H9 (cell line): Measurements from ENCODE around the gene SIK2. TPM values are rescaled to one million over a fixed set of nuclear protein-coding genes. Genes with fewer than 3 reads are reported as not detected.

Source experiments
- DNase-seq: peaks from one replicate; pipeline ENCODE4 v3.0.0-alpha.2; 2017
- H2AFZ ChIP-seq: one replicate; pipeline ENCODE4 v1.6.1; 2013; ENCODE audit warnings: mild to moderate bottlenecking, low read length, control low read depth, moderate library complexity
- H2AK5ac ChIP-seq: 2 replicates; pipeline ENCODE4 v1.6.1; 2013; ENCODE audit warnings: low read length, control low read depth, mixed read lengths; ENCODE audit not compliant: insufficient read length
- H2BK120ac ChIP-seq: one replicate; pipeline ENCODE4 v1.6.1; 2013; ENCODE audit warnings: low read depth, mild to moderate bottlenecking, low read length, control low read depth, inconsistent platforms; ENCODE audit not compliant: poor library complexity, severe bottlenecking
- H2BK12ac ChIP-seq: 2 replicates; pipeline ENCODE4 v1.6.1; 2013; ENCODE audit warnings: low read length, control low read depth, mixed read lengths, low read depth; ENCODE audit not compliant: insufficient read length
- H2BK15ac ChIP-seq: 2 replicates; pipeline ENCODE4 v1.6.1; 2013; ENCODE audit warnings: low read depth, low read length, control low read depth
- H2BK20ac ChIP-seq: one replicate; pipeline ENCODE4 v1.6.1; 2013; ENCODE audit warnings: low read depth, mild to moderate bottlenecking, low read length, control low read depth, inconsistent platforms; ENCODE audit not compliant: poor library complexity, severe bottlenecking
- H2BK5ac ChIP-seq: 2 replicates; pipeline ENCODE4 v1.6.1; 2013; ENCODE audit warnings: low read length, control low read depth, mixed read lengths; ENCODE audit not compliant: insufficient read length
- H3K14ac ChIP-seq: 2 replicates; pipeline ENCODE4 v1.6.1; 2013; ENCODE audit warnings: low read length, control low read depth; ENCODE audit not compliant: insufficient read depth
- H3K18ac ChIP-seq: 2 replicates; pipeline ENCODE4 v1.6.1; 2013; ENCODE audit warnings: low read depth, mild to moderate bottlenecking, mixed read lengths, low read length, control low read depth; ENCODE audit not compliant: insufficient read length
- H3K23ac ChIP-seq: 2 replicates; pipeline ENCODE4 v1.6.1; 2013; ENCODE audit warnings: low read length, control low read depth, mixed read lengths, low read depth; ENCODE audit not compliant: insufficient read length
- H3K23me2 ChIP-seq: 2 replicates; pipeline ENCODE4 v1.6.1; 2013; ENCODE audit warnings: low read depth, mild to moderate bottlenecking, mixed read lengths, low read length, control low read depth; ENCODE audit not compliant: insufficient read length, poor library complexity, severe bottlenecking
- H3K27ac ChIP-seq: 2 replicates; pipeline ENCODE4 v1.5.1; 2013; ENCODE audit warnings: low read length, control low read depth, mixed read lengths, low read depth; ENCODE audit not compliant: insufficient read length
- H3K27me3 ChIP-seq: 2 replicates; pipeline ENCODE4 v1.6.1; 2013; ENCODE audit warnings: low read length, control low read depth, inconsistent platforms; ENCODE audit not compliant: insufficient read depth
- H3K4ac ChIP-seq: 2 replicates; pipeline ENCODE4 v1.6.1; 2013; ENCODE audit warnings: low read depth, mild to moderate bottlenecking, control low read depth, inconsistent platforms, low read length, moderate library complexity
- H3K4me1 ChIP-seq: 2 replicates; pipeline ENCODE4 v1.6.1; 2013; ENCODE audit warnings: low read length, control low read depth, inconsistent platforms; ENCODE audit not compliant: insufficient read depth
- H3K4me2 ChIP-seq: 2 replicates; pipeline ENCODE4 v1.6.1; 2013; ENCODE audit warnings: low read length, control low read depth, mixed read lengths; ENCODE audit not compliant: insufficient read length, insufficient read depth
- H3K56ac ChIP-seq: 2 replicates; pipeline ENCODE4 v1.6.1; 2013; ENCODE audit warnings: low read depth, mild to moderate bottlenecking, mixed read lengths, low read length, control low read depth; ENCODE audit not compliant: insufficient read length
- H3K79me1 ChIP-seq: 2 replicates; pipeline ENCODE4 v1.6.1; 2013; ENCODE audit warnings: low read depth, mild to moderate bottlenecking, moderate library complexity, low read length, control low read depth, inconsistent platforms; ENCODE audit not compliant: insufficient read depth, poor library complexity, severe bottlenecking
- H3K79me2 ChIP-seq: 2 replicates; pipeline ENCODE4 v1.6.1; 2013; ENCODE audit warnings: low read length, control low read depth, inconsistent platforms; ENCODE audit not compliant: insufficient read depth
- H3K9ac ChIP-seq: 2 replicates; pipeline ENCODE4 v1.6.1; 2013; ENCODE audit warnings: low read length, control low read depth, mixed read lengths; ENCODE audit not compliant: insufficient read length; ENCODE audit errors: extremely low read depth
- H3K9me3 ChIP-seq: one replicate; pipeline ENCODE4 v1.6.1; 2013; ENCODE audit warnings: low read depth, low read length, inconsistent platforms; ENCODE audit not compliant: control insufficient read depth
- H3T11ph ChIP-seq: one replicate; pipeline ENCODE4 v1.6.1; 2013; ENCODE audit warnings: mild to moderate bottlenecking, low read length, control low read depth, inconsistent platforms
- H4K20me1 ChIP-seq: one replicate; pipeline ENCODE4 v1.6.1; 2013; ENCODE audit not compliant: control insufficient read depth, insufficient read length, insufficient read depth
- H4K5ac ChIP-seq: 2 replicates; pipeline ENCODE4 v1.6.1; 2013; ENCODE audit warnings: low read depth, mild to moderate bottlenecking, mixed read lengths, low read length, control low read depth; ENCODE audit not compliant: insufficient read length
- H4K8ac ChIP-seq: replicated peaks from 2 replicates; pipeline ENCODE4 v1.6.1; 2013; ENCODE audit warnings: low read length, control low read depth, mixed read lengths, low read depth; ENCODE audit not compliant: insufficient read length
- H4K91ac ChIP-seq: 2 replicates; pipeline ENCODE4 v1.6.1; 2013; ENCODE audit warnings: low read depth, mild to moderate bottlenecking, moderate library complexity, mixed read lengths, low read length, control low read depth; ENCODE audit not compliant: insufficient read length
- H3K27ac Mint-ChIP-seq, 3 experiments: 2 replicates in 2 of 3; 3 replicates in 1 of 3; pipeline ENCODE4 v1.8.0; 2020 to 2021; ENCODE audit warnings: mixed read lengths in 3 of 3, mild to moderate bottlenecking in 1 of 3, moderate library complexity in 1 of 3
- H3K27me3 Mint-ChIP-seq: 2 replicates; pipeline ENCODE4 v1.8.0; 2021; ENCODE audit warnings: low read depth, mild to moderate bottlenecking, moderate library complexity, mixed read lengths
- H3K36me3 Mint-ChIP-seq, 3 experiments: 2 replicates in 2 of 3; 3 replicates in 1 of 3; pipeline ENCODE4 v1.8.0; 2020 to 2021; ENCODE audit warnings: low read depth in 3 of 3, mixed read lengths in 3 of 3; ENCODE audit not compliant: insufficient read depth in 1 of 3
- H3K4me1 Mint-ChIP-seq, 2 experiments: 2 replicates each; pipeline ENCODE4 v1.8.0; 2020; ENCODE audit warnings: mixed read lengths in 2 of 2
- H3K4me3 Mint-ChIP-seq, 2 experiments: 2 replicates in 1 of 2; 3 replicates in 1 of 2; pipeline ENCODE4 v1.8.0; 2020 to 2021; ENCODE audit warnings: mild to moderate bottlenecking in 2 of 2, mixed read lengths in 2 of 2, moderate library complexity in 1 of 2
- H3K9me3 Mint-ChIP-seq, 2 experiments: 2 replicates in 1 of 2; 3 replicates in 1 of 2; pipeline ENCODE4 v1.8.0; 2020; ENCODE audit warnings: mild to moderate bottlenecking in 2 of 2, mixed read lengths in 2 of 2, moderate library complexity in 1 of 2
- CTCF ChIP-seq: fragments of 200-600 bp; sonication (generic); conservative IDR thresholded peaks from 3 replicates; pipeline ENCODE4 v1.8.0; 2021; ENCODE audit warnings: antibody characterized with exemption, mild to moderate bottlenecking
- WGBS: extraction: QIAGEN DNeasy Blood & Tissue Kit; methylation state at CpG from one replicate; pipeline ENCODE4 v1.1.7; 2013; ENCODE audit warnings: missing lambda C conversion rate, low lambda C conversion rate, mixed read lengths; ENCODE audit not compliant: insufficient read length; ENCODE audit errors: extremely low coverage; 5-methylcytosine and 5-hydroxymethylcytosine counted together
- total RNA-seq: library from RNA; stranded (reverse); gene quantifications from 2 replicates; pipeline ENCODE4 v1.2.1, GENCODE V29; 2021

Gene SIK2
- total RNA-seq, 1 experiment from 2014 or later: 7.5 TPM

GRCh38 chr11:111707691-111708067 is 105.4 kb downstream of the SIK2 start:
- Histone ChIP-seq H3T11ph (no peak overlapping the region), H2AFZ (no peak overlapping the region), H3K4ac (no peak overlapping the region), H3K27me3 (no peaks in the 10 kb centered on the region), H2BK120ac (no peak overlapping the region), H2BK15ac (no peak overlapping the region), H4K91ac (no peak overlapping the region), H2BK12ac (no peak overlapping the region), H3K9ac (no peak overlapping the region), H3K4me2 (no peak overlapping the region), H4K8ac (no peak overlapping the region), H3K56ac (no peak overlapping the region), H3K79me2 (no peaks in the 10 kb centered on the region), H3K23me2 (no peaks in the 10 kb centered on the region), H3K18ac (no peak overlapping the region), H3K79me1 (no peaks in the 10 kb centered on the region), H4K20me1 (no peaks in the 10 kb centered on the region), H3K23ac (no peak overlapping the region), H2AK5ac (no peak overlapping the region), H2BK20ac (no peak overlapping the region), H3K4me1 (no peaks in the 10 kb centered on the region), H3K14ac (no peak overlapping the region), H3K9me3 (no peaks in the 10 kb centered on the region), H2BK5ac (no peak overlapping the region), H4K5ac (no peak overlapping the region), H3K27ac (no peak overlapping the region)
- Mint-ChIP-seq H3K9me3 (no peaks in the 10 kb centered on the region), H3K27ac (no peak overlapping the region), H3K4me1 (no peaks in the 10 kb centered on the region), H3K36me3 (peaks cover 2 to 15% (median 15%) of the 10 kb centered on the region in 3 experiments; a peak in 5 of 7 replicates), H3K4me3 (no peak overlapping the region), H3K27me3 (no peaks in the 10 kb centered on the region)
- no CpG with 5 or more reads among the region's 5 CpGs for WGBS
- no peak for TF ChIP-seq CTCF
- no peak for DNase-seq
